Activated CD4-positive, CD25-positive, alpha-beta regulatory T cell treated with anti-CD3 and anti-CD28 coated beads, Interleukin-2, amount 50 U/mL, for 16 hours (primary cell): ENCODE results near the gene DNAJA4.

ENCODE experiments used
- DNase-seq: peaks from one replicate; pipeline ENCODE4 v3.0.0-alpha.2; 2020; ENCODE audit warnings: low read depth, low spot score

Gene DNAJA4

DNA sequence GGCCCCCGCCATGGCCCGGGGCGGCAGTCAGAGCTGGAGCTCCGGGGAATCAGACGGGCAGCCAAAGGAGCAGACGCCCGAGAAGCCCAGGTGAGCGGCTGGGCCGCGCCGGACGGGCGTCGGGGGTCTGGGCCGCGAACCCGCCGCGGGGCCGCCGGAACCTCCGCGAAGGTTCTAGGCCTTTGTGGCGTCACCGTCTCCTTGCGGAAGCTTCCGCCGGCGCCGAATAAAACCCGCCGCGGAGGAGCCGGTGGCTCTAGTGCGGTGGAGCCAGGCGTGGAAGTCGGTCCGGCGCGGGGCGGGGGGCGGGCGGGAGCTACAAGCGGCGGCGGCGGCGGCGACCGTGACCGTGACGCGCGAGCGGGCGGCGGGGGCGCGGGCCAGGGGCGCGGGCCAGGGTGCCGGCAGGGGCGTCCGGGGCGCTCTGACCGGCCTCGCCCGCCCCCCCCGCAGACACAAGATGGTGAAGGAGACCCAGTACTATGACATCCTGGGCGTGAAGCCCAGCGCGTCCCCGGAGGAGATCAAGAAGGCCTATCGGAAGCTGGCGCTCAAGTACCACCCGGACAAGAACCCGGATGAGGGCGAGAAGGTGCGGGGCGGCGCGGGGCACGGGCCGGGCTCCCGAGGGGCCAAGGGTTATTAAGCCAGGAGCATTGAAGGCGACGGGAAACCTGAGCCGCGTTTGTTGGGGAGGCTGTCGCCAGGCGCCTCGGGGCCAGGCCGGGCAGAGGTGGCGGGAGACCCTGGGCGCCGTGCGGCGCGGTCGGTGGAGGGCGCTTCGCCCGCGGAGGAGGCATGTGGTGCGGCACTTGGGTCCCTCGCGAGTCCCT is at the start of gene DNAJA4:
DNAJA4 (plus strand) TSS at position 259 of the 833 bp plus-strand sequence; CDS start at position 461, 202 bp downstream.
- peak; percentile 21 for DNase-seq

GRCh38 chr15:78216276-78217104 is 47.9 kb upstream of the DNAJA4 start:
- DNase-seq: no peak

GRCh38 chr15:78220713-78221112 is 43.6 kb upstream of the DNAJA4 start:
- DNase-seq: no peak

DNA sequence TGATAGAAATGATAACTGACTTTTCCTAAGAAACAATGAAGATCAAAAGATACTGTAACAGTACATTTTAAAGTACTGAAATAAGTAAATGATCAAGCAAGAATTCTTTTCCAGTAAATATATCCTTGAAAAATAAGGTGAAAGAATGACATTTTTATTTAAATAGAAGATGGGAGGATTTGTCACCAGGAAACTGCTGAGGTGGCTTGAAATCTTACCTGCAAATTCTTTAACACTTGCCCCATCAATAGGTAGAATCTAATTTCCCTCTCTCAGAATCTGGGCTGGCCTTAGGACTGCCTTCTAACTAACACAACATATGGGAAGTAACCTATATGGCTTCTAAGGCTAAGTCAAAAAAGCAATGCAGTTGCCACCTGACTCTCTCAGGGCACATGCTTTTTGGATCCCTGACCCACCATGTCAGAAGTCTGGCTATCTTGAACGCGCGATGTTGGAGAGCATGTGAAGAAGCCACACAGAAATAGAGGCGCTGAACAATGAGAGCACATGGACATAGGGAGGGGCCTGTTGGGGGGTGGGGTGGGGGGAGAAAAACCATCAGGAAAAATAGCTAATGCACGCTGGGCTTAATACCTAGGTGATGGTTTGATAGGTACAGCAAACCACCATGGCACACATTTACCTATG is 41.5 kb upstream of the DNAJA4 start:
- no peak for DNase-seq

- no peak for DNase-seq
These were observed 40.9 kb upstream of the DNAJA4 start for GRCh38 chr15:78223396-78224022.

GRCh38 chr15:78224023-78224411 is 40.3 kb upstream of the DNAJA4 start:
- DNase-seq: no peak

DNA sequence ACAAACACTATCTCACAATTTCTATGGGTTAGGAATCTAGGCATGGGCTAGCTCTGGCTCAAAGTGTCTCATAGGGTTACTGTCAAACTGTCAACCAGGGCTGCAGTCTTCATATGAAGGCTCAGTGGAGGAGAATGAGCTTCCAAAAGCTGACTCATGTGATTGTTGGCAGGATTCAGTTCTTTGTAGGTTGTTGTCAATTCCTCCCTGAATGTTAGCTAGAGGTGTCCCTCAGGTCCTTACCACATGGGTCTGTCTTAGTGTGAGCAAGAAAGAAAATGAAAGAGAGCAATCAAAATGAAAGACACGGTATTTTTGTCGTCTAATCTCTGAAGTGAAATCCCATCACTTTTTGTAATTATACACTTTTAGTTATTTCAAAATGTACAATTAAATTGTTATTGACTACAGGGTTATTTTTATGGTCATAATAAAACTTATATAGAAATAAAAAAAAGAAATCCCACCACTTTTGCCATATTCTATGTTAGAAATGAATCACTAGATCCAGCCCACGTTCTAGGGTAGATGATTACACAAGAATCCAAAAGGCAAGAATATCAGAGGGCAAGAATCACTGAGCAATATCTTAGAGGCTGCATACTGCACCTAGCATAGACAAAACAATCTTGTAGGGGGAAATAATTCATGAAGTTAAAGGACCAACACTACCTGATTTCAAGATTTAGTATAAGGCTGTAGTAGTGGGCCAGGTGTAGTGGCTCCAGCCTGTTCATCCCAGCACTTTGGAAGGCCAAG is 38.4 kb upstream of the DNAJA4 start:
- no peak for DNase-seq

DNA sequence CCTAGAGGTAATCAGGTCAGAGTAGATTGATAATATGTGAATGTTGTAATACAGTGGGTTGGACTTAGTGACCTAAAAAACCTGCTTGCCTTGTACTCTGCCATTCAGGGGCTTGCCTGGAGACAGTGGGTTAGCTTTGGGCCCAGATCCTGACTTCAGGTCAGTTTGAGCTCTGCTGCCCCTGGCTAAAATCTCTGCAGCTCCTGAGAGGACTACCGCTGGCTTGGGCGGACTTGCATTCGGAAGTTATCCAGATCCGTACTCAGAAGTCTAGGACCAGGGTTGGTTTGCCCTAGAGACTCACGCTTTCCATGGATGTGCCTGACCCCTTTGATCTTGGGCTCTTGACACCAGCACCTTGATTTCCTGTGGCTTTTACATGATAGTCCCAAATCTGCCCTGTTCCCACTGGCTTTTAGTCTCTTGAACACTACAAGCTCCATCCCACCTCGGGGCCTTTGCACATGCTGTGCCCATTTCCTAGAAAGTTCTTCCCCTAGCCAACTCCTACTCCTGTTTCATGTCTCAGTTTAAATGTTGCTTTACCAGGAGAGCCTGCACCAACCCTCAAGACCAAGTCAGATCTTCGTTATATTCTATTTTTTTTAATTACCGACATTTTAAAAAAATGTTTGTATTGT is 35.9 kb upstream of the DNAJA4 start:
- DNase-seq: no peak

GRCh38 chr15:78229431-78230406 is 34.6 kb upstream of the DNAJA4 start:
- DNase-seq: no peak

DNA sequence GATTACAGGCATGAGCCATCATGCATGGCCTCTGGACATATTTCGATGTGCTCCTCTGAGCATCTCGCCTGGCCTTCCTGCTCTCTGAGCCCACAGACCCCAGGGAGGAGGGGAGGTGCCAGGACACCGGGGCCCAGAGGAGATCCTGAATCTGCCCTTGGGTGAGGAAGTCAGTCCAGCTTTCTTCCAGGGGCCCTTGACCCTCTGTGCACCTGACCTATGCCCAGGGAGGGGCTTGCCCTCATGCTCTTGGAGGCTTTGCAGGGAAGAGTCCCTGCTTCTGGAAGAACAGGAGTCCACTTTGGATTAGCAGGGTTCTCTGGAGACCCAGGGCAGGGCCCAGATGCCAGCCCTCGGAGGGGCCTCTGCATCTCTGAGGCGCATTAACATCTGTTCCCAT is 31.4 kb upstream of the DNAJA4 start:
- no peak for DNase-seq

GRCh38 chr15:78233496-78233895 is 30.9 kb upstream of the DNAJA4 start:
- DNase-seq: no peak

GRCh38 chr15:78234515-78235040 is 29.8 kb upstream of the DNAJA4 start, which contains the start of gene ACSBG1:
ACSBG1 (minus strand) TSS chr15:78234565; CDS start chr15:78234501, 64 bp downstream.
- no peak for DNase-seq

DNA sequence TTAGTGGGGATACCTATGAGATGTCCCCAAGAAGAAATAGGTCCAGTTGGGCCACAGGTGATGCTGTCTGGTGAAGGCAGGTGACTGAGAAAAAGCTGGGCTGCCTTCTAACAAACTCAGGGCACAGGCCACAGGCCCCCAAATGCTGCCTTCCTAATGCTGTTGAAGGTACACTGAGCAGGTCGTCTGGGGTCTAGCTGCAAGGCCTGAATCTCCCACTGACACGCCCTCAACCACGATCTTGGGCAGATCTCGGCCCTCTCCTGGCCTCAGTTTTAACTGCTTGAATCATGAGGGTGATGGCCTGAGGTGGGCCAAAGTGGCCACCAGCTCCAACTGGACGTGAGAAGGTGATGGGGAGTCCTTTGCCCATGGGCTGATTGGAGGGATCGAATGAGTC is 27.9 kb upstream of the DNAJA4 start:
- no peak for DNase-seq

GRCh38 chr15:78237146-78237545 is 27.2 kb upstream of the DNAJA4 start:
- DNase-seq: no peak

GRCh38 chr15:78239811-78240210 is 24.6 kb upstream of the DNAJA4 start:
- no peak for DNase-seq

- peak; percentile 57 for DNase-seq
These were observed 23.3 kb upstream of the DNAJA4 start for GRCh38 chr15:78241017-78241416.

GRCh38 chr15:78242128-78242527 is 22.2 kb upstream of the DNAJA4 start:
- DNase-seq: no peak

- no peak for DNase-seq
These were observed 21.3 kb upstream of the DNAJA4 start for GRCh38 chr15:78243058-78243457.

DNA sequence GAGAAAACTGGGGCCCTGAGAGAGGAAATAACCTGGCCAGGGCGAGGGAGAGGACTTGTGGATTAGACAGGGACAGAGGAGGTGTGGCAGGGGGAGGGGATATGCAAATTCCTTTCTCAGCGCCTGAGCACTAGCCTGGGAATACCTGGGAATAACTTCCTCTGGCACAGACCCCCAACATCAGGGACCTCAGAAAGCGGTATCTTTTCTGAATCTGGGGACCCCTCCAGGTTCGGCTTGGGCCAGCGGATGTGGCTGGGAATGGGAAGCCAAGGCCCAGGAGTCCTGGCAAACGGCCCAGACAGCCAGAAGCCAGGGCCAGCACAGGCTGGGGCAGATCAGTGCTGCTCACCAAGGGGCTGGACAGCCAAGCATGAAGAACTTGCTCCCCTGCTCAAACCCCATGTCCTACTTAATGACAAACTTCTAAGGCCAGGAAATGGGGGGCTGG is 20.8 kb upstream of the DNAJA4 start:
- no peak for DNase-seq
